Mesenchymal stem cell (in vitro differentiated cells and primary cell): ENCODE measurements around the gene ATXN7L1.
"Not testable (repeated sequence)": the region's sequence is repeated elsewhere in the genome, so short reads cannot be mapped to it uniquely, and the experiment has no call there.

ENCODE experiments used
- DNase-seq: peaks from one replicate; pipeline ENCODE4 v3.0.0-alpha.2; 2013
- H2AFZ ChIP-seq: one replicate; pipeline ENCODE4 v1.6.1; 2013; ENCODE audit warnings: low read depth, mild to moderate bottlenecking, control low read depth, inconsistent platforms, low read length, moderate library complexity
- H2AK5ac ChIP-seq: 2 replicates; pipeline ENCODE4 v1.6.1; 2013; ENCODE audit warnings: low read length, moderate library complexity, mild to moderate bottlenecking, inconsistent platforms; ENCODE audit not compliant: severe bottlenecking
- H2BK120ac ChIP-seq: one replicate; pipeline ENCODE4 v1.6.1; 2013; ENCODE audit warnings: low read depth, mild to moderate bottlenecking, inconsistent platforms, low read length, moderate library complexity
- H2BK12ac ChIP-seq, 2 experiments: one replicate each; pipeline ENCODE4 v1.6.1; 2013; ENCODE audit warnings: inconsistent platforms in 2 of 2, low read length in 2 of 2, mild to moderate bottlenecking in 2 of 2, moderate library complexity in 2 of 2, control low read depth in 1 of 2
- H2BK15ac ChIP-seq: one replicate; pipeline ENCODE4 v1.6.1; 2013; ENCODE audit warnings: mild to moderate bottlenecking, low read depth, inconsistent platforms; ENCODE audit not compliant: poor library complexity, severe bottlenecking
- H2BK5ac ChIP-seq: 2 replicates; pipeline ENCODE4 v1.6.1; 2013; ENCODE audit warnings: low read depth, mild to moderate bottlenecking, low read length, control low read depth, inconsistent platforms; ENCODE audit not compliant: poor library complexity, severe bottlenecking
- H3K14ac ChIP-seq, 2 experiments: one replicate each; pipeline ENCODE4 v1.6.1; 2013; ENCODE audit warnings: inconsistent platforms in 2 of 2, low read length in 2 of 2, control low read depth in 1 of 2, mild to moderate bottlenecking in 1 of 2, moderate library complexity in 1 of 2
- H3K18ac ChIP-seq, 2 experiments: one replicate each; pipeline ENCODE4 v1.6.1; 2013; ENCODE audit warnings: inconsistent platforms in 2 of 2, low read length in 2 of 2, control low read depth in 1 of 2, low read depth in 1 of 2, mild to moderate bottlenecking in 1 of 2
- H3K23ac ChIP-seq, 2 experiments: one replicate each; pipeline ENCODE4 v1.6.1; 2013; ENCODE audit warnings: inconsistent platforms in 2 of 2, low read length in 2 of 2, mild to moderate bottlenecking in 2 of 2, moderate library complexity in 2 of 2, control low read depth in 1 of 2
- H3K27ac ChIP-seq: 2 replicates; pipeline ENCODE4 v1.5.1; 2013; ENCODE audit warnings: mild to moderate bottlenecking, moderate library complexity, low read length, control low read depth, inconsistent platforms; ENCODE audit not compliant: poor library complexity, severe bottlenecking
- H3K27me3 ChIP-seq, 2 experiments: 2 replicates each; pipeline versions ENCODE4 v1.6.1 to v1.7.0; 2013; ENCODE audit warnings: low read length in 2 of 2, mild to moderate bottlenecking in 2 of 2, moderate library complexity in 2 of 2, control low read depth in 1 of 2, inconsistent platforms in 1 of 2; ENCODE audit not compliant: control insufficient read depth in 1 of 2, insufficient read depth in 1 of 2
- H3K36me3 ChIP-seq, 2 experiments: 2 replicates each; pipeline versions ENCODE4 v1.6.1 to v1.7.0; 2013; ENCODE audit warnings: low read length in 2 of 2, control low read depth in 1 of 2, inconsistent platforms in 1 of 2, low read depth in 1 of 2, mild to moderate bottlenecking in 1 of 2; ENCODE audit not compliant: insufficient read depth in 2 of 2, control insufficient read depth in 1 of 2
- H3K4ac ChIP-seq, 2 experiments: one replicate each; pipeline ENCODE4 v1.6.1; 2013; ENCODE audit warnings: inconsistent platforms in 2 of 2, low read length in 2 of 2, mild to moderate bottlenecking in 2 of 2, moderate library complexity in 2 of 2, control low read depth in 1 of 2, low read depth in 1 of 2
- H3K4me1 ChIP-seq: 2 replicates; pipeline ENCODE4 v1.6.1; 2013; ENCODE audit warnings: low read depth, low read length, control low read depth; ENCODE audit not compliant: control insufficient read depth, insufficient read depth
- H3K4me2 ChIP-seq: 2 replicates; pipeline ENCODE4 v1.6.1; 2013; ENCODE audit warnings: low read length, mild to moderate bottlenecking, inconsistent platforms; ENCODE audit not compliant: poor library complexity, severe bottlenecking
- H3K4me3 ChIP-seq, 2 experiments: 2 replicates each; pipeline versions ENCODE4 v1.5.1 to v1.7.0; 2013; ENCODE audit warnings: low read length in 2 of 2, mild to moderate bottlenecking in 2 of 2, control low read depth in 1 of 2, low read depth in 1 of 2; ENCODE audit not compliant: insufficient read depth in 1 of 2
- H3K79me1 ChIP-seq: replicated peaks from 2 replicates; pipeline ENCODE4 v1.6.1; 2013; ENCODE audit warnings: mild to moderate bottlenecking, control low read depth, low read length, inconsistent platforms; ENCODE audit not compliant: poor library complexity, severe bottlenecking
- H3K9ac ChIP-seq: 2 replicates; pipeline ENCODE4 v1.7.0; 2013; ENCODE audit warnings: mild to moderate bottlenecking, low read length, moderate library complexity
- H3K9me3 ChIP-seq: 2 replicates; pipeline ENCODE4 v1.7.0; 2013; ENCODE audit warnings: mild to moderate bottlenecking, low read length; ENCODE audit not compliant: control insufficient read depth
- H4K8ac ChIP-seq: one replicate; pipeline ENCODE4 v1.6.1; 2013; ENCODE audit warnings: inconsistent platforms, mild to moderate bottlenecking, low read length, moderate library complexity
- H4K91ac ChIP-seq: one replicate; pipeline ENCODE4 v1.6.1; 2013; ENCODE audit warnings: mild to moderate bottlenecking, low read length, inconsistent platforms
- WGBS: methylation state at CpG from one replicate; pipeline ENCODE4 v1.1.7; 2013; ENCODE audit warnings: mixed read lengths; 5-methylcytosine and 5-hydroxymethylcytosine counted together

Gene ATXN7L1

GRCh38 chr7:105792488-105793370 is 83.7 kb downstream of the ATXN7L1 start:
- Histone ChIP-seq H3K4ac (no peak overlapping the region), H2BK120ac (no peak overlapping the region), H2BK15ac (no peak overlapping the region), H2AK5ac (no peak overlapping the region), H3K79me1 (peaks cover 19% of the 10 kb centered on the region), H3K27me3 (no peaks in the 10 kb centered on the region), H4K91ac (no peak overlapping the region), H2AFZ (no peak overlapping the region), H3K14ac (no peak overlapping the region), H3K9ac (no peak overlapping the region), H2BK5ac (no peak overlapping the region), H3K36me3 (peaks cover 10 to 15% of the 10 kb centered on the region in 2 experiments), H3K4me3 (no peak overlapping the region), H3K4me1 (peaks cover 9% of the 10 kb centered on the region), H3K27ac (no peak overlapping the region), H4K8ac (no peak overlapping the region), H3K4me2 (no peak overlapping the region), H2BK12ac (no peak overlapping the region), H3K9me3 (no peaks in the 10 kb centered on the region), H3K18ac (no peak overlapping the region), H3K23ac (no peak overlapping the region)
- no peak for DNase-seq
- 89% methylated on average over 6 of the region's 8 CpGs for WGBS

- no peak overlapping the region for H2AK5ac ChIP-seq
- H3K23ac ChIP-seq = no peak overlapping the region
- no peak overlapping the region for H3K9ac ChIP-seq
- no peak overlapping the region for H3K4me3 ChIP-seq
- H3K14ac ChIP-seq = no peak overlapping the region
- H3K4me2 ChIP-seq = no peak overlapping the region
- H3K79me1 ChIP-seq = peaks cover 19% of the 10 kb centered on the region
- peaks cover 13 to 23% of the 10 kb centered on the region in 2 experiments for H3K36me3 ChIP-seq
- WGBS = 93% methylated on average over 8 of the region's 8 CpGs
- peaks cover 8% of the 10 kb centered on the region for H3K4me1 ChIP-seq
- H4K91ac ChIP-seq = no peak overlapping the region
- H3K27ac ChIP-seq = no peak overlapping the region
- no peak overlapping the region for H2BK15ac ChIP-seq
- DNase-seq = no peak
- H2BK120ac ChIP-seq = no peak overlapping the region
- peak overlapping the region in 1 of 2 experiments; percentile 5 for H3K18ac ChIP-seq
- no peaks in the 10 kb centered on the region for H3K27me3 ChIP-seq
- H3K9me3 ChIP-seq = no peaks in the 10 kb centered on the region
- no peak overlapping the region for H3K4ac ChIP-seq
- peak overlapping the region in 1 of 2 experiments; percentile 61 for H2BK12ac ChIP-seq
- no peak overlapping the region for H2AFZ ChIP-seq
- no peak overlapping the region for H2BK5ac ChIP-seq
- no peak overlapping the region for H4K8ac ChIP-seq
Measured at GRCh38 chr7:105791926-105792325, 84.5 kb downstream of the ATXN7L1 start.

- WGBS = 87% methylated on average over 3 of the region's 3 CpGs
- no peaks in the 10 kb centered on the region for H3K27me3 ChIP-seq
- no peak overlapping the region for H3K14ac ChIP-seq
- no peak overlapping the region for H2BK12ac ChIP-seq
- H2BK15ac ChIP-seq = no peak overlapping the region
- H2BK5ac ChIP-seq = no peak overlapping the region
- H3K36me3 ChIP-seq = peaks cover 16 to 27% of the 10 kb centered on the region in 2 experiments
- peak overlapping the region in 1 of 2 experiments; percentile 58 for H3K4ac ChIP-seq
- H3K79me1 ChIP-seq = peaks cover 19% of the 10 kb centered on the region
- H3K18ac ChIP-seq = no peak overlapping the region
- no peak overlapping the region for H3K4me2 ChIP-seq
- no peak overlapping the region for H4K91ac ChIP-seq
- H2AFZ ChIP-seq = no peak overlapping the region
- peaks cover 8% of the 10 kb centered on the region for H3K4me1 ChIP-seq
- H3K4me3 ChIP-seq = no peak overlapping the region
- H3K9ac ChIP-seq = no peak overlapping the region
- no peak overlapping the region for H2AK5ac ChIP-seq
- no peak overlapping the region for H3K23ac ChIP-seq
- no peak for DNase-seq
- no peak overlapping the region for H3K27ac ChIP-seq
- no peak overlapping the region for H4K8ac ChIP-seq
- H3K9me3 ChIP-seq = no peaks in the 10 kb centered on the region
- no peak overlapping the region for H2BK120ac ChIP-seq
Measured at GRCh38 chr7:105790996-105791395, 85.4 kb downstream of the ATXN7L1 start.

- not testable (repeated sequence) for H2AK5ac ChIP-seq, H2BK15ac ChIP-seq, H3K18ac ChIP-seq, H4K91ac ChIP-seq, H3K4me3 ChIP-seq, H3K14ac ChIP-seq, H3K4me2 ChIP-seq, H3K27me3 ChIP-seq, H2BK5ac ChIP-seq, H3K23ac ChIP-seq, H2BK12ac ChIP-seq, H3K9ac ChIP-seq, H2AFZ ChIP-seq, DNase-seq, H4K8ac ChIP-seq, H3K4ac ChIP-seq, H3K9me3 ChIP-seq, H3K27ac ChIP-seq, H3K4me1 ChIP-seq, H2BK120ac ChIP-seq
- WGBS = 98% methylated on average over 2 of the region's 2 CpGs
- H3K79me1 ChIP-seq = peaks cover 19% of the 10 kb centered on the region
- H3K36me3 ChIP-seq = peaks cover 16 to 27% of the 10 kb centered on the region in 2 experiments
Measured at GRCh38 chr7:105790452-105790851, 85.9 kb downstream of the ATXN7L1 start.
